HCT116 (cell line): Measurements from ENCODE around the gene GNAI1. TPM values are rescaled to one million over a fixed set of nuclear protein-coding genes. Genes with fewer than 3 reads are reported as not detected.
A peak's percentile ranks its signal among the peaks of the same experiment; 100 is the strongest.

Experiments used
- ATAC-seq: fragments of 200-7000 bp; cut with Tn5 transposase; 2 replicates; pipeline ENCODE4 v1.9.1; 2020; ENCODE audit warnings: mild to moderate bottlenecking, moderate library complexity
- BruUV-seq: library from RNA; stranded (reverse); fragments of 400-500 nt; replicated peaks from 2 replicates; lab custom pipeline; 2021; lab: Mats Ljungman, UMichigan
- CTCF ChIA-PET: fragments of 300-600 bp; sonication (Branson Sonifier 250); formaldehyde crosslinking; loops from one replicate; lab custom pipeline; 2021; ENCODE audit warnings: antibody characterized with exemption; lab: Charles Lee
- POLR2A ChIA-PET: fragments of 300-600, 350-600 bp; sonication (Branson Sonifier 250); formaldehyde crosslinking; loops from one replicate; lab custom pipeline; 2021; ENCODE audit warnings: antibody characterized with exemption; lab: Charles Lee
- RAD21 ChIA-PET, 2 experiments: fragments of 300-600 bp; sonication (Branson Sonifier 250); formaldehyde crosslinking; loops; one replicate each; lab custom pipeline; 2023; ENCODE audit warnings: low total read pairs in 2 of 2; ENCODE audit not compliant: uncharacterized antibody in 2 of 2, unreplicated experiment in 2 of 2, low non-redundant PET in 1 of 2; lab: Charles Lee
- DNase-seq: peaks from one replicate; pipeline ENCODE4 v3.0.0-alpha.2; 2010; ENCODE audit warnings: low read depth, low spot score
- H2AFZ ChIP-seq: fragments of 200-600 bp; shearing (Covaris generic), sonication (generic); 2 replicates; pipeline ENCODE4 v1.6.1; 2017; ENCODE audit warnings: low read depth, mixed run types, mixed read lengths, antibody characterized with exemption, low read length; ENCODE audit not compliant: poor library complexity, severe bottlenecking
- H3K27ac ChIP-seq: 2 replicates; pipeline ENCODE4 v1.5.1; 2012; ENCODE audit warnings: low read depth, low read length
- H3K27me3 ChIP-seq: fragments of 200-600 bp; sonication (generic); 2 replicates; pipeline ENCODE4 v1.6.1; 2016; ENCODE audit warnings: mixed run types, low read length, mixed read lengths; ENCODE audit not compliant: insufficient read depth
- H3K36me3 ChIP-seq, 2 experiments: fragments of 200-500 bp in 1 of 2; fragments of 200-600 bp in 1 of 2; sonication (Bioruptor generic) in 1 of 2; sonication (generic) in 1 of 2; 2 replicates each; pipeline versions ENCODE4 v1.5.1 to v1.6.1; 2014 to 2016; ENCODE audit warnings: low read length in 2 of 2, inconsistent platforms in 1 of 2, mixed read lengths in 1 of 2, mixed run types in 1 of 2; ENCODE audit not compliant: insufficient read depth in 2 of 2, control insufficient read depth in 1 of 2
- H3K4me1 ChIP-seq, 2 experiments: fragments of 200-600 bp in 1 of 2; sonication (generic) in 1 of 2; 2 replicates each; pipeline versions ENCODE4 v1.5.1 to v1.6.1; 2012 to 2017; ENCODE audit warnings: low read length in 2 of 2, inconsistent platforms in 1 of 2, mild to moderate bottlenecking in 1 of 2, mixed read lengths in 1 of 2, mixed run types in 1 of 2, moderate library complexity in 1 of 2; ENCODE audit not compliant: insufficient read depth in 2 of 2, control insufficient read depth in 1 of 2
- H3K4me2 ChIP-seq: fragments of 200-600 bp; sonication (generic); 2 replicates; pipeline ENCODE4 v1.6.1; 2017; ENCODE audit warnings: mixed run types, low read length, mixed read lengths
- H3K4me3 ChIP-seq, 2 experiments: fragments of 200-600 bp in 1 of 2; sonication (generic) in 1 of 2; replicated peaks in 1 of 2; 2 replicates each; pipeline ENCODE4 v1.5.1; 2011 to 2016; ENCODE audit warnings: low read length in 2 of 2, control low read depth in 1 of 2, low read depth in 1 of 2, mild to moderate bottlenecking in 1 of 2, mixed read lengths in 1 of 2, mixed run types in 1 of 2
- H3K79me2 ChIP-seq: fragments of 200-600 bp; sonication (generic); 2 replicates; pipeline ENCODE4 v1.6.1; 2017; ENCODE audit warnings: mild to moderate bottlenecking, mixed run types, low read length, moderate library complexity, mixed read lengths; ENCODE audit not compliant: insufficient read depth
- H3K9ac ChIP-seq: fragments of 200-600 bp; sonication (generic); 2 replicates; pipeline ENCODE4 v1.6.1; 2016; ENCODE audit warnings: low read length, mixed read lengths
- H3K9me2 ChIP-seq: fragments of 200-600 bp; sonication (generic), shearing (Covaris generic); 2 replicates; pipeline ENCODE4 v1.6.1; 2017; ENCODE audit warnings: mixed run types, mild to moderate bottlenecking, moderate library complexity; ENCODE audit not compliant: insufficient read depth
- H3K9me3 ChIP-seq, 2 experiments: fragments of 200-500 bp in 1 of 2; fragments of 200-600 bp in 1 of 2; sonication (Bioruptor generic) in 1 of 2; sonication (generic) in 1 of 2; 2 replicates each; pipeline ENCODE4 v1.6.1; 2014 to 2017; ENCODE audit warnings: low read length in 2 of 2, mixed read lengths in 2 of 2, inconsistent platforms in 1 of 2, low read depth in 1 of 2, mild to moderate bottlenecking in 1 of 2, mixed run types in 1 of 2, moderate library complexity in 1 of 2; ENCODE audit not compliant: control insufficient read depth in 1 of 2, insufficient read depth in 1 of 2
- H4K20me1 ChIP-seq: fragments of 200-600 bp; sonication (generic), shearing (Covaris generic); 2 replicates; pipeline ENCODE4 v1.6.1; 2017; ENCODE audit warnings: mixed run types, mild to moderate bottlenecking, moderate library complexity; ENCODE audit not compliant: insufficient read depth
- CTCF ChIP-seq, 3 experiments: fragments of 200-600 bp in 1 of 3; sonication (generic) in 1 of 3; IDR thresholded peaks in 2 of 3; conservative IDR thresholded peaks in 1 of 3; 2 replicates each; pipeline ENCODE4 v1.5.1; 2012 to 2017; ENCODE audit warnings: low read depth in 2 of 3, low read length in 2 of 3, antibody characterized with exemption in 1 of 3, borderline replicate concordance in 1 of 3, control low read depth in 1 of 3, mild to moderate bottlenecking in 1 of 3, mixed read lengths in 1 of 3, mixed run types in 1 of 3, moderate library complexity in 1 of 3; ENCODE audit not compliant: insufficient read depth in 1 of 3
- EGR1 ChIP-seq: IDR thresholded peaks from 2 replicates; pipeline ENCODE4 v1.6.1; 2012; ENCODE audit warnings: low read depth
- POLR2A ChIP-seq: IDR thresholded peaks from 2 replicates; pipeline ENCODE4 v1.7.0; 2011; ENCODE audit warnings: borderline replicate concordance; ENCODE audit not compliant: insufficient read depth, insufficient read length; ENCODE audit errors: extremely low read depth
- RAD21 ChIP-seq: IDR thresholded peaks from 2 replicates; pipeline ENCODE4 v1.6.1; 2012; ENCODE audit warnings: low read depth, mild to moderate bottlenecking
- ZBTB33 ChIP-seq: IDR thresholded peaks from 2 replicates; pipeline ENCODE4 v1.6.1; 2011; ENCODE audit warnings: mild to moderate bottlenecking, low read length, moderate library complexity; ENCODE audit not compliant: insufficient replicate concordance; ENCODE audit errors: extremely low read depth
- ZNF274 ChIP-seq: fragments of 200-500 bp; sonication (Bioruptor generic); IDR thresholded peaks from 2 replicates; pipeline ENCODE4 v1.6.1; 2014; ENCODE audit warnings: mild to moderate bottlenecking, low read depth, low read length, inconsistent platforms
- intact Hi-C: fragments of 100-400 bp; cut with micrococcal nuclease; formaldehyde crosslinking; loops from 2 replicates; pipeline ENCODE4 v1.10.0; 2022
- total RNA-seq: library from RNA; stranded (reverse); gene quantifications from one replicate; pipeline ENCODE4 v1.2.1, GENCODE V29; 2021; ENCODE audit not compliant: unreplicated experiment
- TF ChIP-seq, protein P1 (sequence below): IDR thresholded peaks from 2 replicates; pipeline ENCODE4 v1.6.1; 2012; ENCODE audit warnings: low read depth

The GNAI1 gene
- total RNA-seq, 1 experiment from 2014 or later: 148 TPM

DNA sequence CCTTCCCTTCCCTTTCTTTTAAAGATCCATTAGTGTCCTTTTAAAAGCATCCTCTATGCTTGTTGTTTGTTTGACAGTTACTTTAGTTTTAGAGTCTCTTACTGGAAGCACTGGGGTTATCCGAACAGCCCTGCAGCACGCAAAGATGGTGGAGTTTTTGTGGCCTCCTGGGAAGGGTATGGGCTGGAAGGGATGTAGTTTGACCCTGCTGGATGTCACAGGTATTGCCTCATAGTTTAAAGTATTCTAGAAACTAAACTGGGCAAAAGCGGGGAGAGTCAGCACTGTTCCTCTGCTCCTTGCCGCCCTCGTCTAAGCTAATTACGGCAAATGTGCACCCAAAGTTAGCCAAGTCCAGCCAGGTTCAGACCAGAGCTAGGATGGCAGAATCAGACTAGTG, 35.8 kb upstream of the GNAI1 start:
- Histone ChIP-seq H2AFZ (peak overlapping the region; percentile 48), H3K27ac (no peak overlapping the region), H3K4me2 (no peak overlapping the region), H3K9me2 (0 out of 2 replicates have a peak, but pooled peaks cover 2% of the 10 kb centered on the region), H3K9ac (no peak overlapping the region), H3K4me1 (no peaks in the 10 kb centered on the region), H3K27me3 (no peaks in the 10 kb centered on the region), H3K4me3 (no peak overlapping the region), H4K20me1 (no peaks in the 10 kb centered on the region), H3K36me3 (no peaks in the 10 kb centered on the region), H3K79me2 (no peaks in the 10 kb centered on the region), H3K9me3 (no peaks in the 10 kb centered on the region; a peak in 1 of 4 replicates)
- intact Hi-C loops: loop anchor here (5.0 kb wide), 1 partner anchor 34 kb away; the partner anchor contains the start of gene GNAI1
- POLR2A ChIA-PET: no interaction called here
- ATAC-seq (peak; percentile 73), DNase-seq (no peak)
- BruUV-seq: no TSS peak
- CTCF ChIA-PET: no interaction called here
- RAD21 ChIA-PET: no interaction called here
- TF ChIP-seq POLR2A (no peak), EGR1 (no peak), ZNF274 (no peak), RAD21 (no peak), CTCF (IDR thresholded peaks at IDR 0.05 in 2 of 3, conservative IDR thresholded peaks at IDR 0.05 in 1 of 3; ENCODE audit: borderline replicate concordance in 1 of 3, insufficient read depth in 1 of 3, low read depth in 2 of 3, low read length in 2 of 3) (peak in 2 of 3 experiments; percentile 38 to 46; a peak in 3 of 6 replicates), ZBTB33 (no peak)
- TF ChIP-seq, protein P1, sequence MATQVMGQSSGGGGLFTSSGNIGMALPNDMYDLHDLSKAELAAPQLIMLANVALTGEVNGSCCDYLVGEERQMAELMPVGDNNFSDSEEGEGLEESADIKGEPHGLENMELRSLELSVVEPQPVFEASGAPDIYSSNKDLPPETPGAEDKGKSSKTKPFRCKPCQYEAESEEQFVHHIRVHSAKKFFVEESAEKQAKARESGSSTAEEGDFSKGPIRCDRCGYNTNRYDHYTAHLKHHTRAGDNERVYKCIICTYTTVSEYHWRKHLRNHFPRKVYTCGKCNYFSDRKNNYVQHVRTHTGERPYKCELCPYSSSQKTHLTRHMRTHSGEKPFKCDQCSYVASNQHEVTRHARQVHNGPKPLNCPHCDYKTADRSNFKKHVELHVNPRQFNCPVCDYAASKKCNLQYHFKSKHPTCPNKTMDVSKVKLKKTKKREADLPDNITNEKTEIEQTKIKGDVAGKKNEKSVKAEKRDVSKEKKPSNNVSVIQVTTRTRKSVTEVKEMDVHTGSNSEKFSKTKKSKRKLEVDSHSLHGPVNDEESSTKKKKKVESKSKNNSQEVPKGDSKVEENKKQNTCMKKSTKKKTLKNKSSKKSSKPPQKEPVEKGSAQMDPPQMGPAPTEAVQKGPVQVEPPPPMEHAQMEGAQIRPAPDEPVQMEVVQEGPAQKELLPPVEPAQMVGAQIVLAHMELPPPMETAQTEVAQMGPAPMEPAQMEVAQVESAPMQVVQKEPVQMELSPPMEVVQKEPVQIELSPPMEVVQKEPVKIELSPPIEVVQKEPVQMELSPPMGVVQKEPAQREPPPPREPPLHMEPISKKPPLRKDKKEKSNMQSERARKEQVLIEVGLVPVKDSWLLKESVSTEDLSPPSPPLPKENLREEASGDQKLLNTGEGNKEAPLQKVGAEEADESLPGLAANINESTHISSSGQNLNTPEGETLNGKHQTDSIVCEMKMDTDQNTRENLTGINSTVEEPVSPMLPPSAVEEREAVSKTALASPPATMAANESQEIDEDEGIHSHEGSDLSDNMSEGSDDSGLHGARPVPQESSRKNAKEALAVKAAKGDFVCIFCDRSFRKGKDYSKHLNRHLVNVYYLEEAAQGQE: no peak
